Bronchial epithelial cell (primary cell): ENCODE results near the gene CORO7. TPM values are rescaled to one million over a fixed set of nuclear protein-coding genes. Genes with fewer than 3 reads are reported as not detected.
A peak's percentile ranks its signal among the peaks of the same experiment; 100 is the strongest.

ENCODE experiments used
- DNase-seq: peaks from one replicate; pipeline ENCODE4 v3.0.0-alpha.2; 2010; ENCODE audit warnings: low read depth
- FAIRE-seq: peaks from 2 replicates; lab custom pipeline; 2011; peaks lifted over from hg19 to GRCh38; lab: Jason Lieb, UNC
- H3K27me3 ChIP-seq: 2 replicates; pipeline ENCODE4 v1.5.1; 2011; ENCODE audit warnings: low read length; ENCODE audit not compliant: control insufficient read depth, insufficient read depth
- H3K36me3 ChIP-seq: 2 replicates; pipeline ENCODE4 v1.5.1; 2011; ENCODE audit warnings: low read length; ENCODE audit not compliant: control insufficient read depth, insufficient read depth
- H3K4me3 ChIP-seq: 2 replicates; pipeline ENCODE4 v1.5.1; 2011; ENCODE audit warnings: mild to moderate bottlenecking, low read depth, low read length, control low read depth
- CTCF ChIP-seq: IDR thresholded peaks from 2 replicates; pipeline ENCODE4 v1.5.1; 2011; ENCODE audit warnings: mild to moderate bottlenecking, moderate library complexity, low read length, control low read depth, inconsistent platforms; ENCODE audit not compliant: insufficient read depth, severe bottlenecking
- total RNA-seq: library from RNA; depleted of rRNA; stranded (reverse); fragments of >200 nt; gene quantifications from 2 replicates; pipeline ENCODE4 v1.2.1, GENCODE V29; 2014

Gene CORO7
- total RNA-seq, 1 donor from 2014 or later, result 7.6 TPM

GRCh38 chr16:4403133-4403949 lies 13.1 kb downstream of the CORO7 start:
- no peak for TF ChIP-seq CTCF
- no peaks in the 10 kb centered on the region for H3K27me3 ChIP-seq
- H3K36me3 ChIP-seq, result peaks cover 17% of the 10 kb centered on the region
- no peak overlapping the region for H3K4me3 ChIP-seq
- FAIRE-seq (no peak), DNase-seq (no peak)

- peak overlapping the region; percentile 1 for H3K4me3 ChIP-seq
- DNase-seq, result peak; percentile 29
- H3K36me3 ChIP-seq, result peaks cover 12% of the 10 kb centered on the region
- TF ChIP-seq CTCF, result peak; percentile 92
- no peak for FAIRE-seq
- H3K27me3 ChIP-seq, result no peaks in the 10 kb centered on the region
Observed at GRCh38 chr16:4402439-4403132, 13.8 kb downstream of the CORO7 start.

GRCh38 chr16:4401510-4401909 lies 14.9 kb downstream of the CORO7 start:
- no peak overlapping the region for H3K4me3 ChIP-seq
- H3K27me3 ChIP-seq, result no peaks in the 10 kb centered on the region
- peaks cover 10% of the 10 kb centered on the region for H3K36me3 ChIP-seq
- DNase-seq (no peak), FAIRE-seq (no peak)
- TF ChIP-seq CTCF, result no peak

- no peak overlapping the region for H3K4me3 ChIP-seq
- no peak for TF ChIP-seq CTCF
- FAIRE-seq, result no peak
Observed at GRCh38 chr16:4401094-4401501, 15.3 kb downstream of the CORO7 start.

GRCh38 chr16:4399001-4399730 lies 17.2 kb downstream of the CORO7 start:
- Histone ChIP-seq H3K36me3 (peaks cover 9% of the 10 kb centered on the region), H3K4me3 (no peak overlapping the region), H3K27me3 (no peaks in the 10 kb centered on the region)
- no peak for TF ChIP-seq CTCF
- FAIRE-seq, result no peak
- DNase-seq, result no peak

More at GRCh38 chr16:4401094-4401501, 15.3 kb downstream of the CORO7 start:
- H3K27me3 ChIP-seq, result no peaks in the 10 kb centered on the region
- H3K36me3 ChIP-seq, result peaks cover 10% of the 10 kb centered on the region
- DNase-seq, result no peak
